ENCODE measurements around the gene PHYKPL. TPM values are rescaled to one million over a fixed set of nuclear protein-coding genes. Genes with fewer than 3 reads are reported as not detected.

Gene PHYKPL
- total RNA-seq, 1 experiment from 2014 or later: 48.8 TPM

DNA sequence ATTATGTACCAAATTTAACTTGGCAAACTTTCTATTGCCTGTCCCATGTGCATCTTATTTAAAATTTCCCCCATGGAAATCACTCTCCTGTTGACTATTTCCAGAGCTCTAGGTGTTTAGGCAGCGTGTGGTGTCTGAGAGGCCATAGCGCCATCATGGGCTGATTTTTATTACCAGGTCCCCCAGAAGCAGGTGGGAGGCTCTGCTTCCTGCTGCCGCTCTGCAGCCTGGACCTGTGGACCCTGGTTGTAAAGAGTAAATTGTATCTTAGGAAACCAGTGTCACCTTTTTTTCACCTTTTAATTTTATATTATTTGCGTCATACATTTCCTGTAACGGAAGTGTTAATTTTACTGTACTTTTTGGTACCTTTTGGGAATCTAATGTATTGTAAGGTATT is 21.9 kb downstream of the PHYKPL start:
- peaks cover 68 to 99% (median 94%) of the 10 kb centered on the region in 3 experiments for H3K36me3 Mint-ChIP-seq (ENCODE audit: insufficient read depth in 1 of 3, low read depth in 3 of 3)
- TF ChIP-seq, protein P1, sequence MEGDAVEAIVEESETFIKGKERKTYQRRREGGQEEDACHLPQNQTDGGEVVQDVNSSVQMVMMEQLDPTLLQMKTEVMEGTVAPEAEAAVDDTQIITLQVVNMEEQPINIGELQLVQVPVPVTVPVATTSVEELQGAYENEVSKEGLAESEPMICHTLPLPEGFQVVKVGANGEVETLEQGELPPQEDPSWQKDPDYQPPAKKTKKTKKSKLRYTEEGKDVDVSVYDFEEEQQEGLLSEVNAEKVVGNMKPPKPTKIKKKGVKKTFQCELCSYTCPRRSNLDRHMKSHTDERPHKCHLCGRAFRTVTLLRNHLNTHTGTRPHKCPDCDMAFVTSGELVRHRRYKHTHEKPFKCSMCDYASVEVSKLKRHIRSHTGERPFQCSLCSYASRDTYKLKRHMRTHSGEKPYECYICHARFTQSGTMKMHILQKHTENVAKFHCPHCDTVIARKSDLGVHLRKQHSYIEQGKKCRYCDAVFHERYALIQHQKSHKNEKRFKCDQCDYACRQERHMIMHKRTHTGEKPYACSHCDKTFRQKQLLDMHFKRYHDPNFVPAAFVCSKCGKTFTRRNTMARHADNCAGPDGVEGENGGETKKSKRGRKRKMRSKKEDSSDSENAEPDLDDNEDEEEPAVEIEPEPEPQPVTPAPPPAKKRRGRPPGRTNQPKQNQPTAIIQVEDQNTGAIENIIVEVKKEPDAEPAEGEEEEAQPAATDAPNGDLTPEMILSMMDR (conservative IDR thresholded peaks at IDR 0.05): no peak

More for the DNA sequence above, 21.9 kb downstream of the PHYKPL start:
- H2BK15ac ChIP-seq (ENCODE audit: low read depth, low read length): no peak overlapping the region
- WGBS (ENCODE audit: extremely low coverage, insufficient read length, low lambda C conversion rate): no CpG with 5 or more reads among the region's 5 CpGs
- H2BK5ac ChIP-seq (ENCODE audit: insufficient read length, low read length): no peak overlapping the region
- H3K79me1 ChIP-seq (ENCODE audit: insufficient read depth, low read depth, low read length, poor library complexity, severe bottlenecking): peaks cover 9% of the 10 kb centered on the region
- no peaks in the 10 kb centered on the region for H4K20me1 ChIP-seq (ENCODE audit: control insufficient read depth, insufficient read depth, insufficient read length)
- no peaks in the 10 kb centered on the region for H3K9me3 ChIP-seq (ENCODE audit: control insufficient read depth, low read depth, low read length)
- H3K4ac ChIP-seq (ENCODE audit: low read depth, low read length): no peak overlapping the region
- no peak overlapping the region for H4K91ac ChIP-seq (ENCODE audit: insufficient read length, low read depth, low read length)
- H2BK120ac ChIP-seq (ENCODE audit: low read depth, low read length, poor library complexity, severe bottlenecking): no peak overlapping the region
- no peaks in the 10 kb centered on the region; the same call in 1 of the 2 replicates for H3K4me1 ChIP-seq (ENCODE audit: insufficient read depth, low read length)
- no peak overlapping the region for H4K5ac ChIP-seq (ENCODE audit: insufficient read length, low read depth, low read length)
- no peak overlapping the region for H3K14ac ChIP-seq (ENCODE audit: insufficient read depth, low read length)
- H3K27ac ChIP-seq (ENCODE audit: insufficient read length, low read depth, low read length): no peak overlapping the region
- no peak overlapping the region for H3K23ac ChIP-seq (ENCODE audit: insufficient read length, low read depth, low read length)
- Mint-ChIP-seq H3K27ac (peak overlapping the region in 2 of 3 experiments; percentile 57 to 80; a peak in 1 of 7 replicates), H3K4me1 (peaks cover 22 to 37% of the 10 kb centered on the region in 2 experiments), H3K27me3 (ENCODE audit: low read depth) (peaks cover 12% of the 10 kb centered on the region; the same call in 1 of the 2 replicates), H3K4me3 (no peak overlapping the region), H3K9me3 (no peaks in the 10 kb centered on the region)
- H3K56ac ChIP-seq (ENCODE audit: insufficient read length, low read depth, low read length): no peak overlapping the region
- no peak overlapping the region for H2BK20ac ChIP-seq (ENCODE audit: low read depth, low read length, poor library complexity, severe bottlenecking)
- H4K8ac ChIP-seq (replicated peaks; ENCODE audit: insufficient read length, low read depth, low read length): no peak overlapping the region
- DNase-seq: no peak
- no peak overlapping the region for H2AFZ ChIP-seq (ENCODE audit: low read length)
- H3K23me2 ChIP-seq (ENCODE audit: insufficient read length, low read depth, low read length, poor library complexity, severe bottlenecking): peaks cover 7% of the 10 kb centered on the region
- no peak overlapping the region for H3T11ph ChIP-seq (ENCODE audit: low read length)
- H3K4me2 ChIP-seq (ENCODE audit: insufficient read depth, insufficient read length, low read length): no peak overlapping the region
- no peak overlapping the region for H2BK12ac ChIP-seq (ENCODE audit: insufficient read length, low read depth, low read length)
- H3K27me3 ChIP-seq (ENCODE audit: insufficient read depth, low read length): no peaks in the 10 kb centered on the region
- no peak overlapping the region for H2AK5ac ChIP-seq (ENCODE audit: insufficient read length, low read length)
- H3K18ac ChIP-seq (ENCODE audit: insufficient read length, low read depth, low read length): no peak overlapping the region
- no peak overlapping the region for H3K9ac ChIP-seq (ENCODE audit: extremely low read depth, insufficient read length, low read length)
- H3K79me2 ChIP-seq (ENCODE audit: insufficient read depth, low read length): peaks cover 17% of the 10 kb centered on the region
